ENCODE results near the gene FAM114A2. TPM values are rescaled to one million over a fixed set of nuclear protein-coding genes. Genes with fewer than 3 reads are reported as not detected.

FAM114A2 gene
- total RNA-seq, 2 donors from 2014 or later = 18.0 to 19.7 TPM

GRCh38 chr5:154000703-154001102, 38.0 kb downstream of the FAM114A2 start:
- peaks cover 13% of the 10 kb centered on the region for H3K36me3 Mint-ChIP-seq (ENCODE audit: low read depth)
- no peaks in the 10 kb centered on the region for H3K4me1 Mint-ChIP-seq
- DNase-seq = no peak
- Histone ChIP-seq H3K27me3 (ENCODE audit: control insufficient read depth, insufficient read depth, low read length, poor library complexity, severe bottlenecking) (no peaks in the 10 kb centered on the region), H3K9ac (ENCODE audit: extremely low read depth, low read length, poor library complexity, severe bottlenecking) (no peak overlapping the region), H3K27ac (ENCODE audit: low read depth, low read length) (no peak overlapping the region), H3K36me3 (ENCODE audit: control insufficient read depth, insufficient read depth, low read length) (peaks cover 14% of the 10 kb centered on the region), H3K9me3 (ENCODE audit: control insufficient read depth, low read length) (peaks cover 14% of the 10 kb centered on the region), H3K4me3 (ENCODE audit: low read length) (no peak overlapping the region), H3K4me1 (ENCODE audit: control insufficient read depth, insufficient read depth, low read length) (no peaks in the 10 kb centered on the region)
- TF ChIP-seq CTCF (conservative IDR thresholded peaks at IDR 0.05) = no peak
- H3K27ac Mint-ChIP-seq = no peak overlapping the region
- H3K27me3 Mint-ChIP-seq (ENCODE audit: insufficient read depth) = no peaks in the 10 kb centered on the region
- no peak overlapping the region for H3K4me3 Mint-ChIP-seq
- peaks cover 4% of the 10 kb centered on the region for H3K9me3 Mint-ChIP-seq

GRCh38 chr5:153999995-154000394, 38.7 kb downstream of the FAM114A2 start:
- no peak for DNase-seq
- peaks cover 14% of the 10 kb centered on the region for H3K9me3 ChIP-seq (ENCODE audit: control insufficient read depth, low read length)
- no peaks in the 10 kb centered on the region for H3K4me1 ChIP-seq (ENCODE audit: control insufficient read depth, insufficient read depth, low read length)
- WGBS, 2 experiments (ENCODE audit: insufficient coverage in 1 of 2, insufficient read length in 1 of 2) = 89 to 93% methylated on average over 2 to 3 of the region's 3 CpGs
- TF ChIP-seq CTCF (conservative IDR thresholded peaks at IDR 0.05) = no peak
- no peaks in the 10 kb centered on the region for H3K27me3 Mint-ChIP-seq (ENCODE audit: insufficient read depth)
- no peak overlapping the region for H3K9ac ChIP-seq (ENCODE audit: extremely low read depth, low read length, poor library complexity, severe bottlenecking)
- H3K4me3 ChIP-seq (ENCODE audit: low read length) = no peak overlapping the region
- H3K36me3 Mint-ChIP-seq (ENCODE audit: low read depth) = peaks cover 13% of the 10 kb centered on the region
- H3K27me3 ChIP-seq (ENCODE audit: control insufficient read depth, insufficient read depth, low read length, poor library complexity, severe bottlenecking) = no peaks in the 10 kb centered on the region
- H3K4me1 Mint-ChIP-seq = no peaks in the 10 kb centered on the region
- H3K27ac Mint-ChIP-seq = no peak overlapping the region
- H3K36me3 ChIP-seq (ENCODE audit: control insufficient read depth, insufficient read depth, low read length) = peaks cover 14% of the 10 kb centered on the region
- no peak overlapping the region for H3K4me3 Mint-ChIP-seq
- no peak overlapping the region for H3K27ac ChIP-seq (ENCODE audit: low read depth, low read length)
- peaks cover 4% of the 10 kb centered on the region for H3K9me3 Mint-ChIP-seq

- H3K4me3 ChIP-seq (ENCODE audit: low read length) = no peak overlapping the region
- peaks cover 21% of the 10 kb centered on the region for H3K36me3 ChIP-seq (ENCODE audit: control insufficient read depth, insufficient read depth, low read length)
- H3K27me3 ChIP-seq (ENCODE audit: control insufficient read depth, insufficient read depth, low read length, poor library complexity, severe bottlenecking) = no peaks in the 10 kb centered on the region
- WGBS, 2 experiments (ENCODE audit: insufficient coverage in 1 of 2, insufficient read length in 1 of 2) = 92 to 94% methylated on average over 1 of the region's 1 CpG
- peaks cover 13% of the 10 kb centered on the region for H3K36me3 Mint-ChIP-seq (ENCODE audit: low read depth)
- no peak for TF ChIP-seq CTCF (conservative IDR thresholded peaks at IDR 0.05)
- H3K9me3 ChIP-seq (ENCODE audit: control insufficient read depth, low read length) = peaks cover 14% of the 10 kb centered on the region
- no peak overlapping the region for H3K27ac Mint-ChIP-seq
- no peak overlapping the region for H3K27ac ChIP-seq (ENCODE audit: low read depth, low read length)
- H3K4me3 Mint-ChIP-seq = no peak overlapping the region
- no peaks in the 10 kb centered on the region for H3K4me1 ChIP-seq (ENCODE audit: control insufficient read depth, insufficient read depth, low read length)
- H3K4me1 Mint-ChIP-seq = no peaks in the 10 kb centered on the region
- no peak overlapping the region for H3K9ac ChIP-seq (ENCODE audit: extremely low read depth, low read length, poor library complexity, severe bottlenecking)
- DNase-seq = no peak
- H3K27me3 Mint-ChIP-seq (ENCODE audit: insufficient read depth) = no peaks in the 10 kb centered on the region
- H3K9me3 Mint-ChIP-seq = peaks cover 4% of the 10 kb centered on the region
Measured at GRCh38 chr5:153998768-153999167, 39.9 kb downstream of the FAM114A2 start.

Measured in endodermal cell (in vitro differentiated cells).